Prostate gland (tissue), 2 donors: ENCODE measurements around the gene PPP1R1B. TPM values are rescaled to one million over a fixed set of nuclear protein-coding genes. Genes with fewer than 3 reads are reported as not detected.

Source experiments
- DNase-seq: peaks from one replicate; pipeline ENCODE4 v3.0.0-alpha.2; 2019; ENCODE audit warnings: low spot score
- H3K27ac ChIP-seq, 2 donors: fragments of 200-600 bp; sonication (generic); 2 replicates each; pipeline ENCODE4 v1.5.1; 2017 to 2019
- H3K27me3 ChIP-seq: fragments of 200-600 bp; sonication (generic); replicated peaks from 2 replicates; pipeline ENCODE4 v1.5.1; 2019; ENCODE audit not compliant: insufficient read depth
- H3K36me3 ChIP-seq, 2 donors: fragments of 200-600 bp; sonication (generic); 1 replicate in 1 of 2; 2 replicates in 1 of 2; pipeline versions ENCODE4 v1.5.1 to v1.8.1; 2017 to 2019
- H3K4me1 ChIP-seq: fragments of 200-600 bp; sonication (generic); replicated peaks from 2 replicates; pipeline ENCODE4 v1.5.1; 2019
- H3K4me3 ChIP-seq, 2 donors: fragments of 200-600 bp; sonication (generic); 2 replicates each; pipeline ENCODE4 v1.5.1; 2017 to 2019
- H3K9me3 ChIP-seq: fragments of 200-600 bp; sonication (generic); 2 replicates; pipeline ENCODE4 v1.5.1; 2017
- CTCF ChIP-seq, 4 experiments: fragments of 200-600 bp in 2 of 4; fragments of 450-650 bp in 2 of 4; sonication (generic) in 2 of 4; IDR thresholded peaks; 1 replicate in 3 of 4; 2 replicates in 1 of 4; pipeline ENCODE4 v1.5.1; 2016 to 2019; ENCODE audit warnings: antibody characterized with exemption in 4 of 4, mild to moderate bottlenecking in 2 of 4, moderate library complexity in 2 of 4
- POLR2A ChIP-seq: fragments of 450-650 bp; IDR thresholded peaks from one replicate; pipeline ENCODE4 v1.6.1; 2016; ENCODE audit warnings: antibody characterized with exemption, mild to moderate bottlenecking
- POLR2AphosphoS5 ChIP-seq: sonication (generic); formaldehyde crosslinking; IDR thresholded peaks from one replicate; pipeline ENCODE4 v1.6.1; 2017; ENCODE audit warnings: antibody characterized with exemption
- WGBS: methylation state at CpG from one replicate; pipeline ENCODE4 v1.1.5; 2018; 5-methylcytosine and 5-hydroxymethylcytosine counted together
- intact Hi-C: fragments of 100-400 bp; cut with DNase I; formaldehyde crosslinking; loops from one replicate; pipeline ENCODE4 v1.14.2; 2022
- total RNA-seq, 2 donors: library from RNA; depleted of rRNA; stranded (reverse); fragments of >200 nt; gene quantifications; one replicate each; pipeline ENCODE4 v1.1.0, GENCODE V29; 2016

The PPP1R1B gene
- total RNA-seq, 2 donors from 2014 or later, result 69.0 to 108 TPM

GRCh38 chr17:39632153-39632941 is 5.6 kb downstream of the PPP1R1B start:
- H3K36me3 ChIP-seq, result no peaks in the 10 kb centered on the region
- 23% methylated on average over 13 of the region's 13 CpGs for WGBS
- intact Hi-C loops, result no loop called here
- H3K9me3 ChIP-seq, result no peaks in the 10 kb centered on the region
- peaks cover 22% of the 10 kb centered on the region for H3K4me1 ChIP-seq
- H3K4me3 ChIP-seq, result no peak overlapping the region
- DNase-seq, result peak; percentile 88
- no peaks in the 10 kb centered on the region for H3K27me3 ChIP-seq
- H3K27ac ChIP-seq, result peak overlapping the region; percentile 68 to 72
- TF ChIP-seq POLR2A (peak; percentile 38), POLR2AphosphoS5 (peak; percentile 64), CTCF (IDR thresholded peaks at IDR 0.05) (peak in 1 of 4 experiments; percentile 20)

- Histone ChIP-seq H3K27ac (peak overlapping the region; percentile 68 to 72), H3K9me3 (no peaks in the 10 kb centered on the region), H3K4me3 (no peak overlapping the region), H3K36me3 (no peaks in the 10 kb centered on the region), H3K27me3 (no peaks in the 10 kb centered on the region), H3K4me1 (peaks cover 33% of the 10 kb centered on the region)
- 70% methylated on average over 8 of the region's 8 CpGs for WGBS
- intact Hi-C loops, result no loop called here
- no peak for DNase-seq
- TF ChIP-seq POLR2A, result no peak
- TF ChIP-seq POLR2AphosphoS5, result no peak
- no peak for TF ChIP-seq CTCF (IDR thresholded peaks at IDR 0.05)
These were observed 6.9 kb downstream of the PPP1R1B start for GRCh38 chr17:39633570-39634183.

DNA sequence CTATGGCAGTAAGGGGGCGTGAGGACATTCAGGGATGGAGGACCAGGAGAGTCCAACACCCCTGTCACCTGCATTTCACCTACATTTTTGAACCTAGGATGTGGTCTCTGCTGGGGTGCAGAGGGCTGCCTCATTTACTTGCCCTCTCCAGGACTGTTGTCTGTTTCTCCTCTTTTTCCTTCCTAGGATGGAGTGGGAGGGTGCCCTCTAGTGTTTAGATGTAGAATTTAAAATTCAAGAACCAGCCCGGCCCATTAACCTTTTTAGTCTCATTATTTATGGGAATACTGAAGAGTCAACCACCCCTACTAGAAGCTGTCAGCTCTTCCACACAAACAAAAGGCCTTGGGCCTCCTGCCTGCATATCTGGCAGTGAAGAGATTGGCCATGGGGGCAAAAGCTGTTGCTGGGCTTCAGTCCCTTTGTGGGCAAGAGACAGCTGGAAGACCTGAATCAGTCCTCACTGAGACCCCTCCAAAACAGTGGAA is 7.7 kb downstream of the PPP1R1B start:
- no peak for DNase-seq
- Histone ChIP-seq H3K27me3 (no peaks in the 10 kb centered on the region), H3K4me1 (peaks cover 33% of the 10 kb centered on the region), H3K9me3 (no peaks in the 10 kb centered on the region), H3K36me3 (no peaks in the 10 kb centered on the region), H3K4me3 (no peak overlapping the region), H3K27ac (peak overlapping the region; percentile 68 to 72)
- intact Hi-C loops, result no loop called here
- 50% methylated on average over 2 of the region's 2 CpGs for WGBS
- TF ChIP-seq POLR2AphosphoS5 (no peak), POLR2A (no peak), CTCF (IDR thresholded peaks at IDR 0.05) (peak; percentile 39 to 77 (median 68))

- intact Hi-C loops, result loop anchor here (5.0 kb wide), 1 partner anchor 42 kb away; no protein-coding TSS in a partner anchor
- no peaks in the 10 kb centered on the region for H3K9me3 ChIP-seq
- TF ChIP-seq POLR2A (no peak), CTCF (IDR thresholded peaks at IDR 0.05) (no peak), POLR2AphosphoS5 (no peak)
- peak overlapping the region; percentile 76 to 87 for H3K27ac ChIP-seq
- H3K4me1 ChIP-seq, result peaks cover 33% of the 10 kb centered on the region
- 90% methylated on average over 8 of the region's 8 CpGs for WGBS
- H3K36me3 ChIP-seq, result no peaks in the 10 kb centered on the region
- DNase-seq, result no peak
- no peaks in the 10 kb centered on the region for H3K27me3 ChIP-seq
- H3K4me3 ChIP-seq, result no peak overlapping the region
These were observed 8.9 kb downstream of the PPP1R1B start for GRCh38 chr17:39635614-39636176.
